ENCODE results near the gene IL6R.

IL6R gene

GRCh38 chr1:154402409-154402921 lies 2.7 kb upstream of the IL6R start:
- DNase-seq (ENCODE audit: low read depth), result no peak
- no peak for TF ChIP-seq CTCF (IDR thresholded peaks at IDR 0.05; ENCODE audit: insufficient read depth, low read depth, low read length, missing control alignments)
- no peak overlapping the region for H3K4me3 ChIP-seq (ENCODE audit: low read depth, low read length)

GRCh38 chr1:154403261-154403943 lies 1.7 kb upstream of the IL6R start:
- DNase-seq (ENCODE audit: low read depth), result no peak
- TF ChIP-seq CTCF (IDR thresholded peaks at IDR 0.05; ENCODE audit: insufficient read depth, low read depth, low read length, missing control alignments), result no peak
- no peak overlapping the region for H3K4me3 ChIP-seq (ENCODE audit: low read depth, low read length)

- no peak for TF ChIP-seq CTCF (IDR thresholded peaks at IDR 0.05; ENCODE audit: insufficient read depth, low read depth, low read length, missing control alignments)
- no peak for DNase-seq (ENCODE audit: low read depth)
- H3K4me3 ChIP-seq (ENCODE audit: low read depth, low read length), result no peak overlapping the region
Measured at GRCh38 chr1:154403983-154404382, 1.2 kb upstream of the IL6R start.

GRCh38 chr1:154404511-154404931 lies 622 bp upstream of the IL6R start:
- TF ChIP-seq CTCF (IDR thresholded peaks at IDR 0.05; ENCODE audit: insufficient read depth, low read depth, low read length, missing control alignments), result no peak
- H3K4me3 ChIP-seq (ENCODE audit: low read depth, low read length), result peak overlapping the region; percentile 48
- peak; percentile 55 for DNase-seq (ENCODE audit: low read depth)

- DNase-seq (ENCODE audit: low read depth), result peak; percentile 51
- peak; percentile 45 for TF ChIP-seq CTCF (IDR thresholded peaks at IDR 0.05; ENCODE audit: insufficient read depth, low read depth, low read length, missing control alignments)
- H3K4me3 ChIP-seq (ENCODE audit: low read depth, low read length), result peak overlapping the region; percentile 48
Measured at GRCh38 chr1:154405747-154406571, 816 bp downstream of the IL6R start.

GRCh38 chr1:154406572-154406879 lies 1.4 kb downstream of the IL6R start:
- peak overlapping the region; percentile 48 for H3K4me3 ChIP-seq (ENCODE audit: low read depth, low read length)
- peak; percentile 23 for DNase-seq (ENCODE audit: low read depth)
- TF ChIP-seq CTCF (IDR thresholded peaks at IDR 0.05; ENCODE audit: insufficient read depth, low read depth, low read length, missing control alignments), result no peak

Measured in GM12865 (cell line).